Brain pericyte (primary cell): ENCODE measurements around the gene GYS1.
"Not testable (repeated sequence)": the region's sequence is repeated elsewhere in the genome, so short reads cannot be mapped to it uniquely, and the experiment has no call there.

ENCODE experiments used
- DNase-seq: peaks from one replicate; pipeline ENCODE4 v3.0.0-alpha.2; 2012; ENCODE audit warnings: low read depth, low spot score

The GYS1 gene

GRCh38 chr19:48938256-48938655 lies 54.9 kb downstream of the GYS1 start:
- no peak for DNase-seq

GRCh38 chr19:48935864-48936263 lies 57.2 kb downstream of the GYS1 start:
- DNase-seq, result no peak

GRCh38 chr19:48934837-48935236 lies 58.3 kb downstream of the GYS1 start:
- no peak for DNase-seq

GRCh38 chr19:48933382-48933932 lies 59.7 kb downstream of the GYS1 start, which contains the start of gene DHDH:
Gene DHDH, plus strand, starts transcription at chr19:48933699. Its CDS starts 23 bp downstream, at chr19:48933722.
- DNase-seq, result no peak

GRCh38 chr19:48928164-48929025 lies 64.7 kb downstream of the GYS1 start:
- no peak for DNase-seq

- DNase-seq, result not testable (repeated sequence)
These were observed 65.4 kb downstream of the GYS1 start for GRCh38 chr19:48927692-48928091.

GRCh38 chr19:48926909-48927308 lies 66.2 kb downstream of the GYS1 start:
- no peak for DNase-seq

- not testable (repeated sequence) for DNase-seq
These were observed 67.2 kb downstream of the GYS1 start for GRCh38 chr19:48925890-48926289.

GRCh38 chr19:48925240-48925843 lies 67.8 kb downstream of the GYS1 start:
- DNase-seq, result no peak

GRCh38 chr19:48922548-48923490 lies 70.3 kb downstream of the GYS1 start:
- no peak for DNase-seq

GRCh38 chr19:48921721-48922500 lies 71.2 kb downstream of the GYS1 start:
- no peak for DNase-seq

- DNase-seq, result no peak
These were observed 72.2 kb downstream of the GYS1 start for GRCh38 chr19:48920949-48921348.

- not testable (repeated sequence) for DNase-seq
These were observed 73.8 kb downstream of the GYS1 start for GRCh38 chr19:48919271-48919670.

GRCh38 chr19:48918801-48919247 lies 74.3 kb downstream of the GYS1 start:
- no peak for DNase-seq
